Inflammatory macrophage (primary cell): ENCODE results near the gene RBBP8NL.

ENCODE experiments used
- DNase-seq, 2 donors: peaks; one replicate each; pipeline ENCODE4 v3.0.0-alpha.2; 2020 to 2022
- total RNA-seq, 18 experiments: gene quantifications; one replicate each; lab custom pipeline; 2026; ENCODE audit warnings: mixed read lengths in 6 of 18, inconsistent platforms in 2 of 18; lab: John Stamatoyannopoulos, UW

The RBBP8NL gene, protein sequence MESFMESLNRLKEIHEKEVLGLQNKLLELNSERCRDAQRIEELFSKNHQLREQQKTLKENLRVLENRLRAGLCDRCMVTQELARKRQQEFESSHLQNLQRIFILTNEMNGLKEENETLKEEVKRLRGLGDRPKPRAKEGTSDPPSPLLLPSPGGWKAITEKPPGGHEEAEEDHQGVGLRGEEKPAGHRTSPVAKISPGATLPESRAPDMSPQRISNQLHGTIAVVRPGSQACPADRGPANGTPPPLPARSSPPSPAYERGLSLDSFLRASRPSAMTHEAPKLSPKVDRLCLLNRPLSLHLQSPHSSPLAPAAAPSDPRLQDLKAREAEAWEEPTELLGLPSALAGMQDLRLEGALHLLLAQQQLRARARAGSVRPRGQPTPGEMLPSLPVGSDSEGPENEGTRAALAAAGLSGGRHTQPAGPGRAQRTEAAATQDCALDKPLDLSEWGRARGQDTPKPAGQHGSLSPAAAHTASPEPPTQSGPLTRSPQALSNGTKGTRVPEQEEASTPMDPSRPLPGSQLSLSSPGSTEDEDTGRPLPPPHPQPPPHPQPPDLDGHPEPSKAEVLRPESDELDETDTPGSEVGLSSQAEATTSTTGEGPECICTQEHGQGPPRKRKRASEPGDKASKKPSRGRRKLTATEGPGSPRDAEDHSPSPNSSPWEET
- total RNA-seq, result 0 to 0.04 (median 0) reads per million in 18 experiments

DNA sequence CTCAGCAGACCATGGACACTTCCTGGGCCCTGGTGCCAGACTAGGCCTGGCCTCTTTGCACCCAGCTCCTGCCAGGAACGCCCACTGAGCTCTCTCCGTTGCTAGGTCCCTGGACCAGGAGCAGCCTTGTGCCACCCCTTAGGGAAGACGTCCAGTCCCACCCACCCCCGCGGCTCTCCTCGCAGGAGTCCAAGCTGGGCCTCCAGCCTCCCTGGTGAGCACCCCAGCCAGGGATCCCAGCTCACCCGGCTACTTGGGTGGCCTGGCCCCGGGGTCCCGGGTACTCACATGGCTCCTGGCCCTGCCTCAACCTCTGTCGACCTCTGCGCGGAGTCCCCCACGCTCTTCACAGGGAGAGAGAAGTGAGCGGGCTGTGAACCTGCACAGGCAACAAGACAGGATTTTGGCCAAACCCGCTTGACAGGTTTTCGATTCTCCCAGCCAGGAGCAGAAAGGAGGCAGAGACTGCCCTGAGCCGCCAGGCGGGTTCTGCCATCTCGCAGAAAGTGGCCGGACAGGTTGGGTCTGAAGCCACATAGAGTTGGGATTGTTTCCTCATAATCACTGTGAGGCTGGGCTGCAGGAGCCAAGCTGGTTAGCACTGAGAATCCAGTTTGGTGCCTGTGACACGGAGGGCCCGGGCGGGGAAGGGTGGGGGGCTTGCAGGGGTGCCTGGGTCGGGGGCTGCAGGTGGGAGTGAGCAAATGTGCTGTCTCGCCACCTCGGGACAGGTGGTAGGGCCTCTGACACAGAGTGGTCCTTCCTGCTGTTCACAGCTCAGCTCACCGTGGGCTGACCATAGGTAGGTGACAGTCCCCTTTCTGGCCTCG, at the start of gene RBBP8NL:
TSS of gene RBBP8NL (minus strand) at position 368 of the 830 bp plus-strand sequence. CDS start 7,892 bp downstream, outside the sequence.
- DNase-seq, result no peak

DNA sequence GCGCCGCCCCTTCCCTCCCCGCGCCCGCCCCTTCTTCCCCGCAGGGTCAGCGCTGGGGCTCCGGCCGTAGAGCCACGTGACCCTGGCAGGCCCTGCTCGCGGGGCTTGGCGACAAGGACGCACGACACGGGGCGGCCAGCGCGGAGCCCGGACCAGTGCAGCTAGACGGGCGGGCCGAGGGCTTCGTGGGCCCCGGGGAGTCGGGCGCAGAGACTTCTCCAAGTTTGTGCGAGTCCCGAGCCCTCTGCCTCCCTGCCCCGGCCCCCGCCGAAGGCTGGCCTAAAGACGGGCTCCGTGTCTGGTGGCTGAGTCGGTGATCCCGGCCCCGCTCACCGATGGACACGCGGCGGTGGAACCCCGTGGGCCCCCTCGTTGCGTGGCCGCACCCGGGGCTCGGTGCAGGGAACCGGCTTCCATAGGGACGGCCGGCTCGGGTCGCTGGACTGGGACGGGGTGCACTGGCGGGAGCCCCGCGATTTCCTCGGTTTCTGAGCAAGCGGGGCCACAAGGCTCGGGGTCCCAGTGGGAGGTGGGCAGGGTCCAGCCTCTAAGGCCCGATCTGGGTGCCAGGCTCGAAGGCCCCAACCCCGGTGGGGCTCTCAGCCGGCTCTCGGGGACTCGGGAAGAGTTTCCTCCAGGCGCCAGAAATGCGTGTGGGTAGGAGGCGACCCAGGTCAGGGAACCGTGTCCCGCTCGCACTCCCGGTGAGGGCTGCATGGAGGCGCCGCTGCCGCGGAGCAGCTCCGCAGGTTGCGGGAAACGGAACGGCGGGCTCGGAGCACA, 48.9 kb upstream of the RBBP8NL start:
- peak in 1 of 2 donors; percentile 6 for DNase-seq

DNA sequence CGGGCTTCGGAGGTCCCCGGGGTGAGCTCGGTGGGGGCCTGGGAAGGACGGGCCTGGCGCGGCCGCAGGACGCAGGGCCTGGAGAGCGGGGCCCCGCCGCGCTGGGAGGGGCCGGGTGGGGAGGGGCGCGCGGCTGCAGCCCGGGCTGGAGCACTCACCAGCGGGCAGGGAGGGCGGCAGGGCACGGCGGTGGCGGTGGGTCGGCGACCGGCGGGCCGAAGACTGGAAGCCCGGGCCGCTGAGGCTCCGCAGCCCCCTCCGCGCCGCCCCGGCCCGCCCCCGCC, 48.4 kb upstream of the RBBP8NL start, which contains the start of gene GATA5:
TSS of gene GATA5 (minus strand) at position 224 of the 284 bp plus-strand sequence. CDS start 474 bp downstream, outside the sequence.
- DNase-seq, result no peak

DNA sequence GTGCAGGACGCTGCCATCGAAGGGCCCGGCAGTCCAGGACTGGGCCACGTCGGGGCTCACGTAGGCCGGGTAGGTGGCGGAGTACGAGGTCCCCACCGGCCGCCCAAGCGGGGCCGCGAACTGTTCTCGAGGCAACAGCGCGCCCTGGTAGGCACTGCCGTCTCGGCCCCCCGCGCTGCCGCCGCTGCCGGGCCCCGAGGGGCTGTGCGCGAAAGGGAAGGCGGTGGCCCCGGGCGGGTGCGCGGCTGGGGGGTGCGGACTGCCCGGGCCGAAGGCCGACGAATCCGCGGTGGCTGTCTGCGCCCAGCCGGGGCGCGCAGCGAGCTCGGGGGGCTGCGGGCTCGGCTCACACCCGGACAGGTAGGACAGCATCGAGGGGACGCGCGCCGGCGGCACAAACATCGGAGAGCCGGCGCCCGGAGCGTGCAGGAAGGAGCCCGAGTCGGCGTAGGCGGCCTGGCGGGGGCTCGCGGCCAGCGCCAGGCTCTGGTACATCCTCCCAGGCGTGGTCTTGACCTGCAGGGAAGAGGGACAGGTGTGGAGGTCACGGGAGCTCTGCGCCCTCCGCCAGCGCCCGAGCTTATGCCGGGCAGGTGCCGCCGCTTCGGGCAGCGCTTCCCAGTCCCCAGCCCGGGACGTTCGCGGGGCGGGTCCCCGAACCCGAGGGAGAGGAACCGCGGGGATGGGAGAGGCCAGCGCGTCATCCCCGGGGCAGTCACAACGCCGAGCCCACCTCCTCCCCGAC, 47.9 kb upstream of the RBBP8NL start:
- DNase-seq, result no peak

DNA sequence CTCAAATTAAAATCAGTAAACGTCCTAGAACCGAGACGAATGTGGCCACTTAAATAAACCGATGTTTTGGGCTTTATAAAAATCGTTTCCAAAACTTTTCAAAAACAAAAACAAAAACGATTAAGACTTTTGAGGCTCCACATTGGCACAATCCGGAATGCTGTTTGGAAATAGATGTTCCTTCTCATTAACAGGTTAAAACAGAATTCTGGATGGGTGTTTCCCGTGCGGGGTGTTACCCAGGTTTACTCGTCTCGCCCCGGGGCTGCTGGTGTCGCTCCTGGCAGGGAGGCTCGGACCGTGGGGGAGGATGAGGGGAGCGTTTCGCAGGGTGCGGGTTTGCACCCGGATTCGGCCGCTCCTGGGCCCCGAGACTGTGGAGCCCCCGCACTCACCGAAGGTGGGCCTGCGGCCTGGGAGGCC, 47.3 kb upstream of the RBBP8NL start:
- no peak for DNase-seq

DNA sequence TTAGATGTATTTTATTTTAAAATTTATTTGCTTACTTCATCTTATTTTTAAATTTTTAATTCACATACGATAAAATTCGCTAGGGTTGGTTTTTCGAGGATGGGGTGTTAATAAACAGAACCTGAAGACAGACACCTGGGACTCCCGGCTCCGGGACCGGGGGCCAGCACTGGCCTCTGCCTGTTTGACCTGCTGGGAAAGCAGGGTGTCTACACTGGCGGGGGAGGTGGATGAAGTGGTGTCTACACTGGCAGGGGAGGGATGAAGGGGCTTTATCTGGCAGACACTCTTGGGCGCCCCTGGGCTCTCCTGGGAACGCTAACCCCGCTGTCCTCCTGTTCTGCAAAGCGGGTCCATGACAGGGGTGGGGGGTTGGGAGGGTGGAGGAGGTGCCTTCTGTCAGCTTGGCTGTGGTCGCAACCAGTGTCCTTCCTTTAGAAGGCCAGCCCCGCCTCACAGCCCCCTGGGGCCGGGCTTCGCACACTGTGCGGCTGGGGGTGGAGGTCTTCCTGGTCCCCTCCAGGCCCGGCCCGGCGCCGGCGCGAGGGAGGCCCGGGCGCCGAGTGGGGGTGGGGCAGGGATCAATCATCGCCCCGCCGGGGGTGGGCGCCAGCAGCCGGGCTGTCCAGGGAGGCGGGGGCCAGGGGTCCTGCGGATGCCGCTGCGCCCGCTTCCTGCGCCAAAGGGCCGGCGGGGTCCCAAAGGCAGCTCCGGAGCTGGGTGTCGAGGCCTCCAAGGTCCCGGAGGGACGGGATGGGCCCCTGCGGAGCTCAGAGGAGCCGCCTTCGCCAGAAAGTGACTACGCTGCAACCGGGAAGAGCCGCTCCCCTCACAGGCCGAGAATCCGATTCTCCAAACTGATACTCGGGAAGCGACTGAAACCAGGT, 46.6 kb upstream of the RBBP8NL start:
- no peak for DNase-seq

DNA sequence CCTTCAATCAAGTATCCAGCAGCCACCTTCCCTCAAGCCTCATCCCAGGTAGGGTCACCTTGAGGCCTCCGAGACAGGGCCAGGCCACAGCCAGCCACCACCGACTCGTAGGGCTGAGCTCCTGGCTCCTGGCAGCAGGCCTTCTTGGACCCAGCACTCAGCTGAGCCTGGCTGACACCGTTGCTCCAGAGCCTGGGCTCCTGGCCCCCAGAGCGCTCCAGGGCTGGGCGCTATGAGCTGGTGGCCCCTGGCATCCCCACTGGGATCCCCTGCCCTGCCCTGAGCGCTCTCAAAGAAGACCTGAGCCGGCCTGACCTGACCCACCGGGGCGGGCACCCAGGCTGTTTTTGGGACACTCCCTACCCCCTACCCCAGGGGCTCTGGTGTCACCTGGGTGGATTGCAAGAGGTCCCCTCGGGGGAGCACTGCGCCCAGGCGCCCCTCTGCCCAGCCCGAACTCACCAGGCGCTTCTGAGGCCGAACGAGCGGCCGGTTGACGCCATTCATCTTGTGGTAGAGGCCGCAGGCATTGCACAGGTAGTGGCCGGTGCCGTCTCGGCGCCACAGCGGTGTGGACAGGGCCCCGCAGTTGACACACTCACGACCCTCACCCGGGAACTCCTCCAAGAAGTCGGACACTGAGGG, 45.7 kb upstream of the RBBP8NL start:
- DNase-seq, result no peak

DNA sequence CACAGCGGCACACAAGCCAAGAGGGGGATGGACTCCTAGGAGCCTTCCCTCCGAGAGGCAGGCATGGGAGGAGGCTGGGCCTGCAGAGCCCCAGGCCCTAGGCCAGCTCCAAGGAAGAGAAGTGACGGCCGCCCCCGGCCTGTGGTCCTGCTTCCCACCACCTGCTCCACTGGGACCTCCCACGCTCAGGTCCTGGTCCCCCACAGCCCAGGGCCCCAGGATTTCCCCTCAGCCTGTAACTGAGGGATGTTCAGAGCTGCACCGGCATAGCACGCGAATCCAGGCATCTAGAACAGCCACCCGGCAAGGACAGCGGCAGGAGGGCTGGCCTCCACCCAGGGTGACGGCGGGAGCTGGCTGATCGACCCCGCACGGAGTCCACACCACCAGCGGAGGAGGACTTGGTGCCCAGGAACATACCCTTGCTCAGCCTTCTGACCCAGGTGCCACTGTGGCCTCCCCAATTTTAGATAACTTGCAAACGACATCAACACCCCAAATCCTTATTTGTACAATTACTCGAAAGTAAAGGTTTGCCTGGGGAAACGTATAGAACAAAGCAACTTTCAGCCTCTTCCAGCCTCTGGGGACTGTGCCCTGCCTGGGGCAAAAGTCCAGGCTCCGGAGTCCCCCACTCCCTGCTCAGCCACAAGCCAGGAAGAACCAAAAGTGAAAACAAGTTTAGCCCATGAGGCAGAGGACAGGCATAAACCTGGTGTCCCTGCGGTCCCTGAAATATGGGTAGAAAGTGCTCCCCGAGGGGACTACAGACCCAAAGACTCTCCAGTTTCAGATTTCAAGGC, 45.0 kb upstream of the RBBP8NL start:
- no peak for DNase-seq

DNA sequence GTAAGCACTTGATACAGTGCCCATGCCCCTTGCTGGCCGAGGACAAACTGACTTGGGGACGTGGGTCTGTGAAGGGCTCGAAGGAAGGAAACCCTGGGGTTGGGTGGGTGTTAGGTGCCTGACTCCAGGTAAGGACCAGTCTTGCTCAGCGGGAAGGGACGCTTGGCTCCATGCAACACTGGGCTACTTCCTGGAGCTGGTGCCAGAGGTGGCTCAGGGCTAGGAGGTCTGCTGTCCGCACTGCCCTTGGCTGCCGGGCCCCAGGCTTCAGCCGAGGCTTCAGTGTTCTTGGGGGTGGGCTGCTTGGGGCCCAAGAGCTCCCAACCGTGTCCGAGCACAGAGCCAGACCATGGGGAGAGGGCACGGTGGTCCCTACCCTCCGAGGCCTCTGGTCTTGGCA, 43.1 kb upstream of the RBBP8NL start:
- no peak for DNase-seq

DNA sequence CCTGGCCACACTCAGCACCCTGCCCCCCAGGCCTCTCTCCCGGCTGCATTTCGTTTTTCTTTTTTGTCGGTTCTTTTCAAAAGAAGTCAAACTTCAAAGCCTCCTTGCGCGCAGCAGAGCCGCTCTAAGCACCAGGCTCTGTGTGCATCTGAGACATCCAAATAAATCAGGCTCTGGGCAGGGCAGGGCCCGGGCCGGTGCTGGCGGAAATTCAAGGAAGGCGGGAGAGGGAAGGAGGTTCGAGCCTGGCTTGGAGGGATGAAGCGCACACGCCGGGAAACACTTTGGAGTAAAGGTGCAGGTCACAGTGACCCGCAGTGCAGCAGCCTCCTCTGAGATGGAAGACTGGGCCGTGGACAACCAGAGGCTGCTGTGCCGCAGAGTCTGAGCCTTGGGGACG, 42.7 kb upstream of the RBBP8NL start:
- no peak for DNase-seq

DNA sequence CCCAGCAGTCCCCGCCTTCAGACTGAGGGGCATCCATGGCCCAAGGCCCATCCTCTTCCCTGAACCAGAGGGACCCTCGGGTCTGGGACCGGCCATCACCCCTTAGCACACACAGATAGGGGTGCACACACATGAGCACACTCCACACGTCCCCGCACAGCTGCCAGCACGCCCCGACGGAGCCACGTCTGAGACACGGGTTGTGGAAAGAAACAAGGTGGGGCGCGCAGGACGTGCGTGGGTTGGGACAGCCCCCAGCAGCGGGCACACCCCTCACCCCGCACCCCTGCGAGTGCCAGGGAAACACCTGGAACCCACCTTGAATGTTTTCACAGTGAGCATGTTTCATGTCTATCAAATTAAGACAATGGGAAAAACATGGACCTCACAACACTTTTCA, 42.0 kb upstream of the RBBP8NL start:
- DNase-seq, result no peak

DNA sequence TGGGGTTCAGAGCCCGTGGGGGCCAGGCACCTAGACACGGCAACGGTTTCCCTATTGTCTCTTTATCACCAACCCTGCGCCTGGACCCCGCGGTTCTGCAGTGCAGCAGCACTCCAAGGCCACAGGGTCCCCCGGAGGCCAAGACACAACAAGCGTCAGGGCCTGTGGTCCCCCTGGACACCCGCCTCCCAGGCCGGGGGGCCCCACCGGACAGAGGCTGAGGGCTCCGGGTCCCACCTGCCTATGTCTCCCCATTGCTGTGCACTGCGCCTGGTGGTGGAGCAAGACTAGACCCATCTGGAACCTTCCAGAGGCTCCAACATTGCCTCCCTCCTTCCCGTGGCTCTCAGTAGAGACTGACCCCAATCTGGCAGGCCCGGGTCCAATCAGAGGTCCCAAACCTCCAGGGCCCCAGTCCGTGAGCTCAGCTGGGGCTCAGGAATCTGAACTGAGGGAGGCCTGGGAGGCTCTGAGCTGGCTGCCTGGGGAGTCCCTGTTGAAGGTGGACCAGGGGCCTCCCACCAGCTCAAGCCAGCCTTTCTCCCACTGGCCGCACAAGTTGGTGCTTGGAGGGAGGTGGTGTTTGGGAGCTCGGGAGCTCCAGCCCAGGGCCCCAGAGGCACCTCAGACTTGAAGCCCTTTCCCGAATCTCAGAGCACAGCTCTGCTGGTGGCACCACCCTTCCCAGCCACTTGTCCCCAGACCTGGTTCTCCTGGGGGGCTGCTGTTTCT, 39.6 kb upstream of the RBBP8NL start:
- no peak for DNase-seq

DNA sequence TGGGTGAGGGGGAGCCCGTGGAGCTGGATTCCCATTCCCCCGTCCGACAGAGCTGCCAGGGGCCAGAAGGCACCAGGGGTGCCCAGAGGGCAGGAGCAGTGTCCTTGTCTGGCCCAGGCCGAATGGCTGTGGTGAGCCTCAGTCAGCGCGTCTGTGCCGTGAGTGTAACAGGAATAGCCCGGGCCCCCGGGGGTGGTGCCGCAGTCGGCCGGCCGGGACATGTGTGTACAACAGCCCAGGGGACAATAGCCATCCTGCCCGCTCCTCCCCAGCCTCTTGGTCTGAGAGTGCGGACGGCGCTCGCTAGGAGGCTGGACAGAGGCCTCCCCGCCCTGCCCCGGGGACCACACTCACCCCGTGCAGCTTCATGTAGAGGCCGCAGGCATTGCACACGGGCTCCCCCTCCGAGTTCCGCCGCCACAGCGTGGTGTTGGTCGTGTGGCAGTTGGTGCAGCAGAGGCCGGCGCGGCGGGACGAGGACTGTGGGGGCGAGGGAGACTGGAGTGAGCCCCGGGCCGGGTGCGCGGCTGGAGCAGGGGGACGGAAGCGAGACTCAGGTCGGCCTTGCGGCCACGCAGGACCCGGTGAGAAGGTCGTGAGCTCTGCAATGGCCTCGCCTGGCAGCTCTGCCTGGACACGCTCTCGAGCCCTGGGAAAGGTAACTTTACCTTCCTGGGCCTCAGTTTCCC, 38.9 kb upstream of the RBBP8NL start:
- no peak for DNase-seq

DNA sequence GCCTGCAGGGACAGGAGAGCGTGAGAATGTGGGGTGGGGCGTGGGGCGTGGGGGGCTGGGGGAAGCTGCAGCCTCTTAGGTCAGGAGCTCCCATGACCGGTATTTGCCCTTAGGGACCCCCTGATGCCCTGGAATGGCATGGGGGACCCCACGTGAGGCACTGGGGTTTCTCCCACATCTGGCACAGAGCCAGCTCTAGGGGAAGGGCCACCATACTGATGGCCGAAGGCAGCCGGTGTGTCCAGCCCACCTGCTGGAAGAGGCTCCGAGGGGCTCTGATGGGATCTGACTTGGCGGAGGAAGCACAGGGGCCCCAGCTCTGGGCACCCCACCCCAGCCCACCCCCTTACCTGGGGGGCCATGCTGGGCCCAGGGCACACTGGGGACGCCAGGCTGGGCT, 37.7 kb upstream of the RBBP8NL start:
- no peak for DNase-seq

DNA sequence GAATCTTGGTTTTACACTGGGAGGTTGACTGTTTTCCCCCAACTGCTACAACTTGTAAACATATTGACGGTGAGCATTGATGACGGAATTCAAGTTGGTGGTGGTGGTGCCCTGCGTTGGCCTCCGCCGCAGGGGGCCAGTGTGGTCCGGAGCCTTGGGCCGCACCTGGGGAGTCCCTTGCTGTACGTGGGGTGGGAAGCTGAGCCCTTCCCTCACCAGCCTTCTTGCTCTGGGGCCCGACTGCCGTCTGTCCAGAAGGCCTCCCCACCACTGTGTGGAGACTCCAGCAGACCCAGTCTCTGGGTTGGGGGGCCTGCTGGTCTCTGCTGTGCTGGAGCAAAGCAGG, 37.1 kb upstream of the RBBP8NL start:
- no peak for DNase-seq

DNA sequence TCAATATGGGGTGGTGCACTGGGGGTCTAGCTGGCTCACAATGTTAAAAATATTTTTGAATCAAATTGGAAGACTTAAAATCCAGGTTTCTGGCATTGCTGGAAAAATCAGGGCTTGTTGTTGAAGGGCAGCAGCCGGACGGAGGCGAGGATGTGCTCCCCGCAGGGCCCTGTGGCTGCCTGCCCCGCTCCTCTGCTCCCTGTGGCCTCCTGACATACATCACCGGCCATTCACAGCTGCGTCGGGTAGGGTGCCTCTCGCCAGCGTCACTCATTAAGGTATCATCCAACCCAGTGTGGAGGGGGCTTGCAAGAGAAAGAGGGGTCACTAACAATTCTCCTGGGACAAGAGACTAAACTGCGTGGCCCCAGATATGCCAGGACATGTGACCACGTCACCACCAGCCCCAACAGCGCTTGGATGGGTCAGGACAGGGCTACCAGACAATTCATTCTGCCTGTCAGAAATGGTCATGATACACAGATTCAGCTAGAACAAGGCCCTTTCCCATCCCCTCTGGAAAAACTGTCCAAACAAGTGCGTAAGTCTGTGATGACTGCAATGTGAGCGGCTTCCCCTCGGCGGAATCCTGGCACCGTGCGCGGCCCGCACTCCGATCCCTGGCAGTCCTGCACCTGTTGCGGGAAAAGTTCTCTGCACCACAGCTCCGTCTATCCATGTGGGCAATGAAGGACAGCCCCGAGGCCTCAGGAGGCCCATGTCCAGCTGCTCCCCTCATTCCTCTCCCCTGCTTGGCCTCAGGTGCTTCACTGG, 36.5 kb upstream of the RBBP8NL start:
- DNase-seq, result no peak

DNA sequence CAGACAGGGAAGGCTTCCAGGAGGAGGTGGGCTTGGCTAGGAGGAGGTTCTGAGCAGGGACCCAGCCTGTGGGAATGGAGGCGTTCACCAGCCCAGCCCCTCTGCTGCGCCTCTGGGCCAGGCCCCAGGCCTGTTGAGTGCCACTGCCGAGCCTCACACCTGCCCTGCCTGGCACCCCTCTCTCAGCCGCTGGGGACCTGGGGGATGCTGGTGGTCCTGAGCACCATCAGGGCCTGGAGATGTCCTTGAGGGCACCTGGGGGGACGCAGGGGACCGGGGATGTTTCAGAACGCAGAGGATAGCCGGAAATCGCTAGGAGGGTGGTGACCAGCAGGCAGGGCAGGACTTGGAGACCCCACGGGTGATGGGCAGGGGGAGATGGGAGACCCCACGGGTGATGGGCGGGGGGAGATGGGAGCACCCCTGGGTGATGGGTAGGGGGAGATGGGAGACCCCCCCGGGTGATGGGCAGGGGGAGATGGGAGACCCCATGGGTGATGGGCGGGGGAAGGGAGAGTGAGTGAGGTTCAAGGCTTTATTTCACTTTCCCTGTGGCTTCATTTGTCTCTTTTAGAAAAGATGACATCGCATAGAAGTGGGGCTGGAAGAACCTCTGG, 35.7 kb upstream of the RBBP8NL start:
- DNase-seq, result no peak
